NCI-H2227 treated with DMSO at 0.1 percent for 48 hours (cell line): ENCODE data around the gene TRPM3.
"Not testable (repeated sequence)": the region's sequence is repeated elsewhere in the genome, so short reads cannot be mapped to it uniquely, and the experiment has no call there.

ENCODE experiments used
- DNase-seq: peaks from one replicate; lab custom pipeline; 2025; lab: John Stamatoyannopoulos, UW

Gene TRPM3

DNA sequence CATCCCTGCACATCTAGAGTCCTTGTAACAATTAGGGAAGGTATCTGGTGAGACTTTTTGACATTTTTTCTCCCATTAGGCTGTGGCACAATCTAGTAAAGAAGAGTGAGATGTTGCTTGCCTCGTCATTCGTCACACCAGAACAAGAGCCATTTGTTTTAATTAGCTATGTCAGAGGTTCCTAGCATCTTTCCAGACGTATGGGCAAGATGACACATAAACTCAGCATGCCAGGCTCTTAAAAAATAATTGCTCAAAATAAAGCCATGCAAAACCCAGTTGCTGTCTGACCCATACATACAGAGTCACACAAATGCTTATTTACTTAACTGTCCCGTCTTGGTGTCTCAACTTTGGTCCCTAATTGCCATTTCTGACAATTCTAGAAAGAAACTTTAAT is 125.9 kb downstream of the TRPM3 start:
- DNase-seq: no peak

GRCh38 chr9:70994582-70994981 is 126.8 kb downstream of the TRPM3 start:
- peak; percentile 82 for DNase-seq

GRCh38 chr9:70988551-70988950 is 132.9 kb downstream of the TRPM3 start:
- no peak for DNase-seq

- DNase-seq: no peak
Measured at GRCh38 chr9:70987986-70988385, 133.4 kb downstream of the TRPM3 start.

DNA sequence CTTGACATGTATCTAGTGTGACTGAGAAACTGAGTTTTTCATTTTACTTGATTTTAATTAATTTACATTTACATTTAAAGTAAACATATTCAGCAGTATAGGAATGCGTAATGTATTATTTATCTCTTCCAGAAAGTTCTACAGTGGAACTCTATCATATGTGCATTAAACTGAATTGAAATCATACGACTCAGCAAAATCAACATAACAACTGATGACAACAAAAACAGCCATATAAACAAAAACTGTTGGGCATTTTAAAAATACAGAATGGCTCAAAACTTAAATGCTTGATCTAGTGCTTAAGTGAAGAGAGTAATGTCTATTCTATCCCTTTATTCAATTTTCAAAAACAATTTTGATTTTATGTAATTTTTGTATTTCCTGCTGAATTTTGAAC is 134.4 kb downstream of the TRPM3 start:
- no peak for DNase-seq

- no peak for DNase-seq
Measured at GRCh38 chr9:70983723-70984295, 137.6 kb downstream of the TRPM3 start.

DNA sequence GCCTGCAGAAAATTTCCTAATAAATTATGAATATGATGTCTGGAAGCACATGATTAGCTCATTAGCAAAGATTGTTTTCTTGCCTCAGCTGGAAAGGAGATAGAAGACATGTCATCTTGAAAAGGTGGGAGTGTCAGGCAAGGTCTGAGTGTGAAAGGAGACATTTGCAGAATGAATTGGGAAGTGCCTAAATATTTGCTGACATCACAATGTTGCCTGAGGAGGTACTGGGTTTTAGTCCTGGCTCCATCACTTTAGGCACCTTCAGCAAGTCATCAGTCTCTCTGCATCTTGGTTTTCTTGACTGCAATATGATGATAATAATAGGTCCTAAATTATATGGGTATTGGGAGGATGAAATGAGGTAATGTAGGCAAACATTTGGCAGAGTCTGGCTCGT is 140.1 kb downstream of the TRPM3 start:
- DNase-seq: no peak

- DNase-seq: no peak
Measured at GRCh38 chr9:70979966-70980365, 141.5 kb downstream of the TRPM3 start.

GRCh38 chr9:70978085-70978484 is 143.3 kb downstream of the TRPM3 start:
- DNase-seq: no peak

DNA sequence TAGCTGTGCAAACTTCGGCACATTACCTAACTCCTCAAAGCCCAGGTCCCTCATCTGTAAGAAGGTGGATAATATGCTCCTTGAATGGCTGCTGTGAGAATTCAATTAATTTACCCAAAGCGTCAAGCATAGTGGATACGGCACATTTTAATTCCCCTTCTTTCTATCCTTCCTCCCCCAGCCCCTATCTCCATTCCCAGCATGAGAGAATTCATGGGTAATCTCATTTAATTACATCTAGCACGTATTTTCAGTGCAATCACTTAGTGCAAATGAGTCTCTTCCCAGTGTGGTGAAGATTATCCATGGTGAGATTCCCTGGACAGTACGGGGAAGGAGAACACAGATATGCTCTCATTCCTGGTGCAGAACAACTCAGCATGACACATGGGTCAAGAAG is 145.6 kb downstream of the TRPM3 start:
- no peak for DNase-seq

DNA sequence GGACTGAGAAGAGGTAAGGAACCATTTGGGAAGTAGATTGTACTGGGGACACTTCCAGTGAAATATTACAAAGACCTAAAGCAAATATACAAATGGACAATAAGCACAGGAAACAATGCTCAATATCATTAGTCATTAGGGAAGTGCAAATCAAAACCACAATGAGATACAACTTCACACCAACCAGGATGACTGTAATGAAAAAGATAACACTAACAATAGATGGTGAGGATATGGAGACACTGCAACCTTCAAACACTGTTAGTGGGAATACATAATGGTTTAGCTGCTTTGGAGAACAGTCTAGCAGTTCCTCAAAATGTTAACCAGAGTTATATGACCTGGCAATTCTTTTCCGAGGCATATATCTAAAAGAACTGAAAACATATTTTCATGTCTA is 149.7 kb downstream of the TRPM3 start:
- no peak for DNase-seq

- DNase-seq: not testable (repeated sequence)
Measured at GRCh38 chr9:70966380-70966779, 155.0 kb downstream of the TRPM3 start.

DNA sequence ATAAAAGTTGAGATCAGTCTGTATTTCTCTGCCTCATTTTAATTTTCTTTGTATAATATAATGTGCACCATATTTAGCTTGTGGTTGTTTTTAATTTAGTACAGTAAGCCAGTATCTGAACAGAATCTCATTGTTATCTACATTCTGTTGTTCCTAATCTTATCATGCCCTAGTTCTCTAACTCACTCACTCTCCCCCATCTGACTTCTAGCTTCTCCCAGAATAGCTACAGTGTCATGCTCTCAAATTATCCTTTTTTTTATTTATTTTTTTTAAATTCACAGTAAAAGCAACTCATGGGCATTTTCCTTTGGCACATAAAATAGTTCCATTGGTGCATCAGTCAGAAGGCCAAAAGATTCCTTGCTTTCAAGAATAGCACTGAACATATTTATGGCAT is 156.6 kb downstream of the TRPM3 start:
- DNase-seq: no peak

GRCh38 chr9:70963554-70963953 is 157.9 kb downstream of the TRPM3 start:
- DNase-seq: no peak

- no peak for DNase-seq
Measured at GRCh38 chr9:70962761-70963440, 158.5 kb downstream of the TRPM3 start.

GRCh38 chr9:70959366-70959765 is 162.1 kb downstream of the TRPM3 start:
- no peak for DNase-seq

DNA sequence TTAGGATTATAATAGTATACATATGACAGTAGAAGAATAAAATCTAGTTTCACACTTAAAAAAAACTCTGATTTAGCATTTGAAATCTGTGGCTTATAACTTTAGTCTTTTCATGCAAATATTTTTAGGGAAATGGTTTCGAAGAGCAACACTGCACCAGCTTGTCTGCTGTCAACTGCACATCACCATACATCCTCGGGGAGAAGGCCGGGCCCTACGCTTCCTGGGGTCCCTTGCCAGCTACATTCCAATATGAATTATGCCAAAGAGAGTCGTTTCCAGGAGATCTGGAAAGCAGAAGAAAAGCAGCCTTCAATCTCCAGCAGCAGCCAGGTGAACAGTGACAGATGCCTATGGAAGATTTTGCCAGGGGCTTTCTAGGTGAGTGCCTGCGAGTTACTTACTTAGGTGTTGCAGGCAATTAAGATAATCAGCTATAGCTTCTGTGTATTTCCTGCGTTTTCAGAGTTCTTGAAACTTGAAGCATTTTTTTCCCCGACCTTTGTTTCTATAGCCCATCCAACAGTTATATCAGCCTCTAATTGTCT is 166.8 kb downstream of the TRPM3 start:
- no peak for DNase-seq

- no peak for DNase-seq
Measured at GRCh38 chr9:70954126-70954525, 167.3 kb downstream of the TRPM3 start.

DNA sequence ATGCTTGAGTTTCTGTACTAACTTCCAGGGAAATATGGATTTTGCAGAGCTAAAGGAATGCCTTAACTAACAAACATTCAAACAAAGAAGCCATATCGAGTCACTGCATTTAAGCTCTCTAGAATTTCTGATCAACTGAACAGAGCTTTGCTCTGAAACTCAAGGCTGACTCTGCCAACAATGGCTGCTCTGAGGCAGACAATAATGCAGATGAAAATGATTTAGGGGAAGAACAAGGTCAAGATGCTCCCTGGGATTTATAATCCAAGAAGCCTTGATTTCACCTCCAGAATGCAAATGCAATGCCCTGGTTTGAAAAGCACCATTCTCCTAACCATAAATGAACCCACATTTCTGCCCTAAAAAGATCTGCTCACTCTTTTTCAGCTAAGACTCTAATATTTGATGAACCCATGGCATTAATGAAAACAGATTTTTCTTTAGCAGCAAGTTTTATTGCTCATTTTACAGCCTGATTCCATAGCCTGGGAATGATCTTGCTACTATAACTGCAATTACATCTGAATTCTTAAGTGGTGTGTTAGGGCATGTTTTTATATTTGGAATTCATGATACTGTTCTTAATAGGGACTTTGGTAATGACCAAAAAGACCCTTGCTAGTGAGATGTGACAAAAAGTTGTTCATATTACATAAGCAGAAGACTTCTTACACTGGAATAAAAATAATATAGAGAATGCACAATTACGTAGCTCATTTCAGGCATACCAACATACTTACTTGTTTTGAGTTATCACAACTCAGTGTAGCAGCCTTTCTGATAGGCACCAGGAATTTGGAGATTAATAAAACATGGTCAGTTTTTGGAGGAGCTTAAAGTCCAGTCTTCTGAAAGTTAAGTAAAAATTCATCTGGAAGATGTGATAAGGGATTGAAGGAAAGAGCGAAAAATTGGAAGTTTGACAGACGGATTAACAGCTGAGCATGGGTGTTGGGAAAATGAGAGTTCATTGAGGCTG is 169.4 kb downstream of the TRPM3 start:
- no peak for DNase-seq

DNA sequence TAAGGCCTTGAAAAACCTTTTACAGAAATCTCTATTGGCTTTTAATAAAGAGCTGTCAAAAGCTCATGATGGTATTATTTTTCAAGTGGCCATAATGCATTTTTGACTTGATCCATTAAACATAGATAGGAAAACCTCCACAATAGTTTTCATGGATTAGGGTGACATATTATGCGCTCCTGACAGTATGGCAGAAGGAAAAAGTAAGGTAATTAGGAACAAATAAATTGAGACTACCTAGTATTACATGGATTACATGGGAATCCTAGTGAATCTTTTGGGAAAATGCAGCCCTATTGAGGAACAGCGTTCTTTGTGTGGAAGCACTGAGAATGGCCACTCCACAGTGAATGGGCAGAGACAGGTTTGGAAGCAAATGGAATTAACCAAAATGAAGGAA is 171.2 kb downstream of the TRPM3 start:
- DNase-seq: no peak

DNA sequence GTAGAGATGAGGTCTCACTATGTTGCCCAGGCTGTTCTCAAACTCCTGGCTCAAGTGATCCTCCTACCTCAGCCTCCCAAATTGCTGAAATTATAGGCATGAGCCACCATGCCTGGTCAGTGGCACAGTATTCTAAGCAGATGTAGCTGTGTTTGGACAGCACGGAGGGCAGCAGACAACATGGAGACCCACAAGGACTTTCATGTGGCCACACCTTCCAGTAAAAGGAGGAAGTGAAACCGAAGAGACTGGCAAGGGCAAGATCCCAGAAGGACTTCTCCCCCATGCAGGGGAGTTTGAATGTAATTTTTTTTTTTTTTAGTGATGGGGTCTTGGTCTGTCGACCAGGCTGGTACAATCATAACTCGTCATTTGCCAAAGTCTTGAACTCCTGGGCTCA is 172.2 kb downstream of the TRPM3 start:
- DNase-seq: no peak

DNA sequence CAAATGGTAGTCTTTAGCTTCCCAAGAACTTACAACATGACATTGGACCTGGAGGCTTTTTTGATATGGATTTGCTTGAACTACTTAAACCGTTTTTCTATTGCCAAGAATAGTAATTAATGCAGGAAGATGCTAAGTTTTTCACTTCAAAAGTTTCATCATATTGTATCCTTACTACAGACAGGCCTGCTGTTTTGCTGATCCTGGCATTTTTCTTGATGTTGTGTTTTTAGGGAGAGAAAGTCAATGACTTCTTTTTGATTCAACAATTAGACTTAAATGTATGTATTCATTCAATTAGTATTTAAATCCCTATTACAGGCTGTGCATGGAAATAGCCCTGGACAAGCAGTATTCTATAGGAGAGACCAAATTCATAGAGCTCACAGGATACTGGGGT is 172.7 kb downstream of the TRPM3 start:
- no peak for DNase-seq

DNA sequence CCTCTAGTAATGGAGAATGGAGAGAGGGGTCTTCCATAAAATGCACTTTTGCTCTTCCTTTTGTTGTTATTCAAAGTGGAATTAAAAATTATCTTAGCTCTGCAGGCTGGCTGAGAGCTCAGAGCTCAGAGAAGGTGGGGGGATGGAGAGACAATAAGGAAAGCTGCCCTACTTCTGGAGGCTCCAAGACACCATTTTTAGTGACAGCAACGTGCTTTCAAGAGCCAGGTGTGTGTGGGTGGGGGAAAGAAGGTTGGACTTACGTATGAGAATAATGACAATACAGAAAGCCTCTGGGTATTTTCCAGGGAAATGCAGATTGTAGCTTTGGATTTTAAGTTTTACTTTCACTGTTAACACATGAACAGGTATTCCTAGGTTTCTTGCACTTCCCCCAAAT is 173.9 kb downstream of the TRPM3 start:
- no peak for DNase-seq
